LNCaP clone FGC (cell line): Measurements from ENCODE around the gene PLSCR3.

ENCODE experiments used
- DNase-seq: peaks from one replicate; pipeline ENCODE4 v3.0.0-alpha.2; 2011; ENCODE audit warnings: low read depth
- H3K4me3 ChIP-seq: 2 replicates; pipeline ENCODE4 v1.5.1; 2011; ENCODE audit warnings: mild to moderate bottlenecking, low read depth, low read length, control low read depth
- TF ChIP-seq, protein P1 (sequence below): IDR thresholded peaks from 2 replicates; pipeline ENCODE4 v1.5.1; 2012; ENCODE audit warnings: mild to moderate bottlenecking; ENCODE audit not compliant: control insufficient read depth, insufficient read depth; ENCODE audit errors: extremely low read depth

Gene PLSCR3

DNA sequence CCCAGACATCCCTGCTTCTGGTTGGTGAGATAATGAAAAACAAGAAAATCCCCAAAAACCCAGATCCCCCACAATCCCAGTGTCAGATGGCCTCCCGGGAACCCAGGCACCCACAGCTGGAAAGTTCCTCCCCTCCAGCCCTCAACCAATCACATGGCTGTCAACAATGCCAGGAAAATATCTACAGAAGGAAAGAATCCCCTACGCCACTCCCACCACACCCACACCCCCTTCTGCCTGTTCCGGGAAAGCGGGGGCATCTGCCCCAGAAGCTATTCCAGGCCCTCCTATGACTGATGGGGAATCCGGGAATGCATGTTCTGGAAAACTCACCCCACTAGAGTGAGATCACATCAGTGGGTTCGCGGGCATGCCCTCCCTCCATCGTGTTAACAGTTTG is 37.6 kb downstream of the PLSCR3 start:
- TF ChIP-seq, protein P1, sequence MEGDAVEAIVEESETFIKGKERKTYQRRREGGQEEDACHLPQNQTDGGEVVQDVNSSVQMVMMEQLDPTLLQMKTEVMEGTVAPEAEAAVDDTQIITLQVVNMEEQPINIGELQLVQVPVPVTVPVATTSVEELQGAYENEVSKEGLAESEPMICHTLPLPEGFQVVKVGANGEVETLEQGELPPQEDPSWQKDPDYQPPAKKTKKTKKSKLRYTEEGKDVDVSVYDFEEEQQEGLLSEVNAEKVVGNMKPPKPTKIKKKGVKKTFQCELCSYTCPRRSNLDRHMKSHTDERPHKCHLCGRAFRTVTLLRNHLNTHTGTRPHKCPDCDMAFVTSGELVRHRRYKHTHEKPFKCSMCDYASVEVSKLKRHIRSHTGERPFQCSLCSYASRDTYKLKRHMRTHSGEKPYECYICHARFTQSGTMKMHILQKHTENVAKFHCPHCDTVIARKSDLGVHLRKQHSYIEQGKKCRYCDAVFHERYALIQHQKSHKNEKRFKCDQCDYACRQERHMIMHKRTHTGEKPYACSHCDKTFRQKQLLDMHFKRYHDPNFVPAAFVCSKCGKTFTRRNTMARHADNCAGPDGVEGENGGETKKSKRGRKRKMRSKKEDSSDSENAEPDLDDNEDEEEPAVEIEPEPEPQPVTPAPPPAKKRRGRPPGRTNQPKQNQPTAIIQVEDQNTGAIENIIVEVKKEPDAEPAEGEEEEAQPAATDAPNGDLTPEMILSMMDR = no peak
- no peak for DNase-seq
- H3K4me3 ChIP-seq = no peak overlapping the region

GRCh38 chr17:7356072-7356549 is 38.2 kb downstream of the PLSCR3 start:
- H3K4me3 ChIP-seq = no peak overlapping the region
- peak; percentile 27 for DNase-seq

DNA sequence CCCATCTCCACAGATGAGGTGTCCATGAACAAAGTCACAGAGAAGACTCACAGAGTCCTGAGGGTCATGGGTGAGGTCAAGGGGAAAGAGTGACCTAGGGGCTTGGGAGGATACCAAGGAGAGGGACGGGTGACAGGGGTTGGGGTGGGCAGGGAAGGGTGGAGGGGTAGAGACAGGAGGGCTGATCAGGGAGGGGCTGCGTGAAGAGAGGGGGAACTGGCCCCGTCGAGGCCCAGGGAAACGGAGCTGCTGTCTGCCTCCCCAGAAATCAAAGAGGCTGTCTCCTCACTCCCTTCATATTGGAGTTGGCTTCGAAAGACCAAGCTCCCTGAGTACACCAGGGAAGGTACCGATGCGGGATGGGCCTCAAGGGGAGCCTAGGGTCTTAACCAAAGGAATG is 38.8 kb downstream of the PLSCR3 start:
- TF ChIP-seq, protein P1 = no peak
- DNase-seq = no peak
- H3K4me3 ChIP-seq = no peak overlapping the region

More at GRCh38 chr17:7356072-7356549, 38.2 kb downstream of the PLSCR3 start:
- TF ChIP-seq, protein P1 = peak; percentile 86

- DNase-seq = no peak
- H3K4me3 ChIP-seq = no peak within 1 kb of the TSS
- TF ChIP-seq, protein P1 = no peak
These were observed 39.3 kb downstream of the PLSCR3 start, which contains the start of gene TMEM95 for GRCh38 chr17:7355053-7355452. TSS of gene TMEM95 (plus strand) at chr17:7355156. CDS start at chr17:7355205, 49 bp downstream.

DNA sequence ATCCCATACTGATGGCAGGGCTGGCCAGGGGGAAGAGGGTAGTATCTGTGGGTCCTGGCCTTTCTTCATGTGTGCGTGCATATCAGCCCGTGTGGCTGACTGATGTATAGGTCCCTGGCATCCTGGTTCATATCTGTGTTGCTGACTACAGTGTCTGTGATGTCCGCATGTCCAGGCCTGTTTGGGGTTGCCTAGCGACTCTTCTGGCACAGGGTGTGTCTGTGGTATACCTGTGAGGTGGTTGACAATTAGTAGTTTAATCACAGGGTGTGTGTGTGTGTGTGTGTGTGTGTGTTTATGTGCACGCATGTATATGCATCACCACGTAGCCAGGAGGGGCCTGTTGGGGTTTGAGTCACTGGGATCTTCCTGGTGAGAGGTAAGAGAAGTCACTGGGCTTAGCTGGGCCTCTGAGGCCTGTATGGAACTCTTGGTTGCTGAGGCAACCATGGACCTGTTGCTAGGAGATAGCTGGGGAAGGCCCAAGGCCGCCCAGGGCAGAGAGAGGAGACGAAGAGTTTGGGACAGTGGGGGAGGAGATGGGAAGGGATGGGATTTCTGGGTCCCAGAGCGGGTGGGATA is 40.0 kb downstream of the PLSCR3 start:
- no peak for DNase-seq

DNA sequence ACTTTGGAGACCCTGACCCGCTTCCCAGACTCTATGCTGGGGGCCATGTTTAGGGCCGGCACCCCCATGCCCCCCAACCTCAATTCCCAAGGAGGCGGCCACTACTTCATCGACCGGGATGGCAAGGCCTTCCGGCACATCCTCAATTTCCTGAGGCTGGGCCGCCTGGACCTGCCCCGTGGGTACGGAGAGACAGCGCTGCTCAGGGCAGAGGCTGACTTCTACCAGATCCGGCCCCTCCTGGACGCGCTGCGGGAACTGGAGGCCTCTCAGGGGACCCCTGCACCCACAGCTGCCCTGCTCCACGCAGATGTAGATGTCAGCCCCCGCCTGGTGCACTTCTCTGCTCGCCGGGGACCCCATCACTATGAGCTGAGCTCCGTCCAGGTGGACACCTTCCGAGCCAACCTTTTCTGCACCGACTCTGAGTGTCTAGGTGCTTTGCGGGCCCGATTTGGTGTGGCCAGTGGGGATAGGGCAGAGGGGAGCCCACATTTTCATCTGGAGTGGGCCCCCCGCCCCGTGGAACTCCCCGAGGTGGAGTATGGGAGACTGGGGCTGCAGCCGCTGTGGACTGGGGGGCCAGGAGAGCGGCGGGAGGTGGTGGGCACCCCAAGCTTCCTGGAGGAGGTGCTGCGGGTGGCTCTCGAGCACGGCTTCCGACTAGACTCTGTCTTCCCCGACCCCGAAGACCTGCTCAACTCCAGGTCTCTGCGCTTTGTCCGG is 41.3 kb downstream of the PLSCR3 start:
- TF ChIP-seq, protein P1 = no peak
- H3K4me3 ChIP-seq = peak overlapping the region; percentile 65
- no peak for DNase-seq

More for the DNA sequence above, 40.0 kb downstream of the PLSCR3 start:
- no peak overlapping the region for H3K4me3 ChIP-seq
- TF ChIP-seq, protein P1 = no peak
